Activated naive CD8-positive, alpha-beta T cell treated with anti-CD3 and anti-CD28 coated beads, Interleukin-2, amount 50 U/mL, for 24 hours (primary cell): ENCODE measurements around the gene STARD9.

Experiments
- ATAC-seq: fragments of 150-1000 bp; cut with Tn5 transposase; one replicate; pipeline ENCODE4 v1.10.0; 2021
- DNase-seq: peaks from one replicate; pipeline ENCODE4 v3.0.0; 2021
- H3K27ac Mint-ChIP-seq: one replicate; pipeline ENCODE4 v1.8.0; 2021; ENCODE audit warnings: mild to moderate bottlenecking, mixed read lengths
- H3K27me3 Mint-ChIP-seq: one replicate; pipeline ENCODE4 v1.8.0; 2021; ENCODE audit warnings: mixed read lengths
- H3K36me3 Mint-ChIP-seq: one replicate; pipeline ENCODE4 v1.8.0; 2021; ENCODE audit warnings: low read depth, mixed read lengths
- H3K4me1 Mint-ChIP-seq: one replicate; pipeline ENCODE4 v1.8.0; 2021; ENCODE audit warnings: mixed read lengths
- H3K4me3 Mint-ChIP-seq: one replicate; pipeline ENCODE4 v1.8.0; 2021; ENCODE audit warnings: mild to moderate bottlenecking, moderate library complexity, mixed read lengths
- H3K9me3 Mint-ChIP-seq: one replicate; pipeline ENCODE4 v1.8.0; 2021; ENCODE audit warnings: mixed read lengths

The STARD9 gene

DNA sequence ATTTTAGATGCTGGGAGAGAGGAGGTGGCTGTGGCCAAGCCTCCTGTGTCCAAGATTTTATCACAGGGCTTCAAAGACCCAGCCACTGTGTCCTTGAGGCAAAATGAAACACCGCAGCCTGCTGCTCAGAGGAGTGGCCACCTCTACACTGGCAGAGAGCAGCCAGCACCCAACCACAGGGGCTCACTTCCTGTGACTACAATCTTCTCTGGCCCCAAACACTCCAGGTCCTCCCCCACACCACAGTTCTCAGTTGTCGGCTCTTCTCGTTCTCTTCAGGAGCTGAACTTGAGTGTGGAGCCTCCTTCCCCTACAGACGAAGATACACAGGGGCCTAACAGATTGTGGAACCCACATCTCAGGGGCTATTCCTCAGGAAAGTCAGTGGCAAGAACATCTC lies 115.9 kb downstream of the STARD9 start:
- Mint-ChIP-seq H3K27me3 (no peaks in the 10 kb centered on the region), H3K36me3 (peaks cover 4% of the 10 kb centered on the region), H3K27ac (no peak overlapping the region), H3K4me1 (peaks cover 11% of the 10 kb centered on the region), H3K9me3 (no peaks in the 10 kb centered on the region), H3K4me3 (no peak overlapping the region)
- peak; percentile 78 for ATAC-seq
- DNase-seq, result peak; percentile 9

DNA sequence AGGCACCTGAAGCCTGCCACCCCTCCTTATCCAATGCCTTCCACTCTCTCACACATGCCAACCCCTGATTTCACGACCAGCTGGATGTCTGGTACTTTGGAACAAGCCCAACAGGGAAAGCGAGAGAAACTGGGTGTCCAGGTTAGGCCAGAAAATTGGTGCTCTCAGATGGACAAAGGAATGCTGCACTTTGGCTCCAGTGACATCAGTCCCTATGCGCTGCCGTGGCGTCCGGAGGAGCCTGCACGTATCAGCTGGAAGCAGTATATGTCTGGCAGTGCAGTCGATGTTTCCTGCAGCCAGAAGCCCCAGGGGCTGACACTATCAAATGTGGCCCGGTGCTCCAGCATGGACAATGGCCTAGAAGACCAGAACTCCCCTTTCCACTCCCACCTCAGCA lies 116.4 kb downstream of the STARD9 start:
- Mint-ChIP-seq H3K27ac (no peak overlapping the region), H3K36me3 (peaks cover 6% of the 10 kb centered on the region), H3K27me3 (no peaks in the 10 kb centered on the region), H3K9me3 (no peaks in the 10 kb centered on the region), H3K4me3 (no peak overlapping the region), H3K4me1 (peaks cover 11% of the 10 kb centered on the region)
- ATAC-seq, result no peak
- DNase-seq, result no peak

DNA sequence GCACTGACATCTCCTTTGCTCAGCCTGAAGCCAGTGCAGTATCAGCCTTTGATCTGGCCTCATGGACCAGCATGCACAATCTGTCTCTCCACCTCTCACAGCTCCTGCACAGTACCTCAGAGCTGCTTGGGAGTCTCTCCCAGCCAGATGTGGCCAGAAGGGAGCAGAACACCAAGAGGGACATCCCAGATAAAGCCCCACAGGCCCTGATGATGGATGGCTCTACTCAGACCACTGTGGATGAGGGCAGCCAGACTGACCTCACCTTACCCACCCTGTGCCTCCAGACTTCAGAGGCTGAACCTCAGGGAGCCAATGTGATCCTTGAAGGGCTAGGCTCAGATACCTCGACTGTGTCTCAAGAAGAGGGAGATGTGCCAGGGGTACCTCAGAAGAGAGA lies 117.1 kb downstream of the STARD9 start:
- H3K36me3 Mint-ChIP-seq, result peaks cover 2% of the 10 kb centered on the region
- H3K27ac Mint-ChIP-seq, result no peak overlapping the region
- no peak for ATAC-seq
- peaks cover 11% of the 10 kb centered on the region for H3K4me1 Mint-ChIP-seq
- H3K9me3 Mint-ChIP-seq, result no peaks in the 10 kb centered on the region
- H3K27me3 Mint-ChIP-seq, result no peaks in the 10 kb centered on the region
- DNase-seq, result no peak
- H3K4me3 Mint-ChIP-seq, result no peak overlapping the region

DNA sequence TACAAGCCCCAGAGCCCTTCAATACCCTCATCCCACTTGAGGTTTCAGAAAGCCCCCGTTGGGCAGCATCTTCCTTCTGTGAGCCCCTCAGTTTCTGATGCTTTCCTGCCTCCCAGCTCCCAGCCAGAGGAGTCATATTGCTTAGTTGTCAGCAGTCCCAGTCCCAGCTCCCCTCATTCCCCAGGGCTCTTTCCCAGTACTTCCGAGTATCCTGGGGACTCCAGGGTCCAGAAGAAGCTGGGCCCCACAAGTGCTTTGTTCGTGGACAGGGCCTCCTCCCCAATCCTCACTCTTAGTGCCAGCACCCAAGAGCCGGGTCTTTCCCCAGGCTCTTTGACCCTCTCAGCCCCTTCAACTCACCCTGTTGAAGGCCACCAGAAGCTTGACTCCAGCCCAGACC lies 117.6 kb downstream of the STARD9 start:
- Mint-ChIP-seq H3K9me3 (no peaks in the 10 kb centered on the region), H3K27ac (no peak overlapping the region), H3K36me3 (peaks cover 5% of the 10 kb centered on the region), H3K4me3 (no peak overlapping the region), H3K4me1 (peaks cover 11% of the 10 kb centered on the region), H3K27me3 (no peaks in the 10 kb centered on the region)
- DNase-seq, result no peak
- no peak for ATAC-seq

DNA sequence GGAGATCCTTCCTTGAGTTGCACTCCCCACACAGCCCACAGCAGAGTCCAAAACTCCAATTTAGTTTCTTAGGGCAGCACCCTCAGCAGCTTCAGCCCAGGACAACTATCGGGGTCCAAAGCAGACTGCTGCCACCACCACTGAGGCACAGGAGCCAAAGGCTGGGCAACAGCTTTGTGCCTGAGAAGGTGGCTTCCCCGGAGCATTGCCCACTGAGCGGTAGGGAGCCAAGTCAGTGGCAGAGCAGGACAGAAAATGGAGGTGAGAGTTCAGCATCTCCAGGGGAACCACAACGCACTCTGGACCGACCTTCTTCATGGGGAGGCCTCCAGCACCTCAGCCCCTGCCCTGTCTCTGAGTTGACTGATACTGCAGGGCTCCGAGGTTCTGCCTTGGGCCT lies 118.1 kb downstream of the STARD9 start:
- Mint-ChIP-seq H3K4me3 (no peak overlapping the region), H3K27me3 (no peaks in the 10 kb centered on the region), H3K4me1 (peaks cover 11% of the 10 kb centered on the region), H3K27ac (no peak overlapping the region), H3K9me3 (no peaks in the 10 kb centered on the region), H3K36me3 (peaks cover 5% of the 10 kb centered on the region)
- ATAC-seq (no peak), DNase-seq (no peak)

DNA sequence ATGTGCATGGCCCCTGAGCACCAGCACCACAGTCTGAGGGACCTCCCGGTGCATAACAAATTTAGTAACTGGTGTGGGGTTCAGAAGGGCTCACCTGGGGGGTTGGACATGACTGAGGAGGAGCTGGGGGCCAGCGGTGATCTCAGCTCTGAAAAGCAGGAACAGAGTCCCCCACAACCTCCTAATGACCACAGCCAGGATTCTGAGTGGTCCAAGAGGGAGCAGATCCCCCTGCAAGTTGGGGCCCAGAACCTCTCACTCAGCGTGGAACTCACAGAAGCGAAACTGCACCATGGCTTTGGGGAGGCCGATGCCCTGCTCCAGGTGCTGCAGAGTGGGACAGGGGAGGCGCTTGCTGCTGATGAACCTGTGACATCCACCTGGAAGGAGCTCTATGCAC lies 118.5 kb downstream of the STARD9 start:
- H3K36me3 Mint-ChIP-seq, result peaks cover 5% of the 10 kb centered on the region

DNA sequence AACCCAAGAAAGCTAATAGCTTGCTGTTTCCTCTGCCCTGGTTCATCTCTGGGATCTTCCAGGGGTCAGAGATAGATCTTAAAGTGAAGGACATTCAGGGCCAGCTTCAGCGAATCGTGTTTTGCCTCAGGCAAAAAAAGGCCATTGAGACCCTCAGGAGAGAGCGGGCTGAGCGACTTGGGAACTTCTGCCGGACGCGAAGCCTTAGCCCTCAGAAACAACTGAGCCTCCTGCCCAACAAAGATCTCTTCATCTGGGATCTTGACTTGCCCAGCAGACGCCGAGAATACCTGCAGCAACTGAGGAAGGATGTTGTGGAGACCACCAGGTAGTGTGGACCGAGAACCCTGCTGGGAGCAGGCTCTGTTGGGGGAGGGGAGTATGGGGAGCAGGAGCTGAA lies 119.0 kb downstream of the STARD9 start:
- H3K4me3 Mint-ChIP-seq, result no peak overlapping the region
- peaks cover 11% of the 10 kb centered on the region for H3K4me1 Mint-ChIP-seq
- H3K27me3 Mint-ChIP-seq, result no peaks in the 10 kb centered on the region
- H3K36me3 Mint-ChIP-seq, result peaks cover 6% of the 10 kb centered on the region
- ATAC-seq (no peak), DNase-seq (no peak)
- no peaks in the 10 kb centered on the region for H3K9me3 Mint-ChIP-seq
- H3K27ac Mint-ChIP-seq, result no peak overlapping the region

More for the DNA sequence above, 118.5 kb downstream of the STARD9 start:
- Mint-ChIP-seq H3K4me3 (no peak overlapping the region), H3K4me1 (peaks cover 11% of the 10 kb centered on the region), H3K9me3 (no peaks in the 10 kb centered on the region), H3K27ac (no peak overlapping the region), H3K27me3 (no peaks in the 10 kb centered on the region)
- ATAC-seq (no peak), DNase-seq (no peak)

DNA sequence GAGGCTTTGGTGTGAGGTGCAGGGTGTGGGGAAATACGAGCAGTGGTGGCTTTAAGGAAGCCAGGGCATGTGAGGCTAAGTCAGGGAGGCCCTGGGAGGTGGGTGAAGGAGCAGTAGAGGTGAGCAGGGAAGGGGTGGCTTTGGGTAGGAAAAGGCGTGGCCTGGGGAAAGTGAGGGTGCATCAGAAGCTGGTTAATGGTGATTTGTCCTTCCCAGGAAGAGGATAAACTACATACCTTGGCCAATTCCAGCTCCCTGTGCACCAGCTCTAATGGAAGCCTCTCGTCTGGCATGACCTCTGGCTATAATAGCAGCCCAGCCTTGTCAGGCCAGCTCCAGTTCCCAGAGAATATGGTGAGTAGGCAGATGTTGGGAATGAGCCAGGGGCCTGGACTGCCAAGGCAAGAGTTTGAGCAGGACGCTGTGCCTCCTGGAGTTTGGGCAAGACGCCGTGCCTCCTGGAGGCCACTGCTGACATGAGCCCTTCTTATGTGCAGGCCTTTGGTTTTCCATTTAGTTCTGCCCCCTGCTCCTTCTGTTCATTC lies 120.2 kb downstream of the STARD9 start:
- Mint-ChIP-seq H3K27me3 (no peaks in the 10 kb centered on the region), H3K4me3 (no peak overlapping the region), H3K27ac (no peak overlapping the region), H3K36me3 (peaks cover 10% of the 10 kb centered on the region), H3K9me3 (no peaks in the 10 kb centered on the region), H3K4me1 (peaks cover 11% of the 10 kb centered on the region)
- no peak for DNase-seq
- ATAC-seq, result no peak

DNA sequence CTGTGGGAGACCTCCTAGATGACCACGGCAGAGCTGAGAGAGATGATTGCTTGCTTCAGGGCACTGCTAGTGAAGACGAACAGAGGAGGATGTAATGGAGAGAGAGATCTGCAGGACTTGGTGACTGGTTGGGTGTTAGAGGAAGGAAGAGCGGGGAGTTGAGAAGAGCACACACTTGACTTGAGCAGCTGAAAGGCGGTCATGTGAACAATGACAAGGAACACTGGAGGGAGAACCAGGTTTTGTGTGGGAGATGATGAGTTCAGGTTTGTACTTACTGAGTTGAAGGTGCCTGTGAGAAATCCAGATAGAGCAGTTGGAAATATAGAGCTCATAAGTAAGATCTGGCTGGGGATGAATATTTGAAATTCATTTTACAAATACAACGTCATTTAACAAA lies 121.2 kb downstream of the STARD9 start:
- peaks cover 10% of the 10 kb centered on the region for H3K36me3 Mint-ChIP-seq
- peaks cover 1% of the 10 kb centered on the region for H3K4me1 Mint-ChIP-seq
- no peak overlapping the region for H3K4me3 Mint-ChIP-seq

DNA sequence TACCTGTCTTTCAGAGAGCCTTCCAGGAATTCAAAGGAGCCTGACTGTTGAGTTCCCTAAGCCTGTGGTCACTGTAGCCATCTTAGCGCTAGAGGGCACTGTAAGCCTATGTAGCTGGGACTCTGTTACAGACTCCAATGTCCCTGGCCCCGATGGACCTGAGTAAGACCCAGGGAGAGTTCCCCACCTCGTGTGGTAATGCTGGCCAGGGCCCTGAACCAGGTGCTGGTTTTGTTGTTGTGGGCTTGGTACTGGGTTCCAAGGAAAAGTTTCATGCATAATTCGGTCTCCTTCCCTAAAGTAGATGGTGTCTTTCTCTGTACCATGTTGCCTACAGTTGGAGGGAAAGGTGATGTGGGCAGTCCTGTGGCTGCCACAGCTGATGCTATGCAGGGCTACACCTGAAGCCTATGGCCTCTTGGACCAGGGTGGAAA lies 129.1 kb downstream of the STARD9 start:
- Mint-ChIP-seq H3K36me3 (peaks cover 6% of the 10 kb centered on the region), H3K4me1 (no peaks in the 10 kb centered on the region), H3K4me3 (no peak overlapping the region), H3K27ac (no peak overlapping the region), H3K9me3 (no peaks in the 10 kb centered on the region), H3K27me3 (no peaks in the 10 kb centered on the region)
- ATAC-seq (peak; percentile 90), DNase-seq (peak; percentile 60)

More for the DNA sequence above, 121.2 kb downstream of the STARD9 start:
- Mint-ChIP-seq H3K27me3 (no peaks in the 10 kb centered on the region), H3K9me3 (no peaks in the 10 kb centered on the region), H3K27ac (no peak overlapping the region)
- no peak for ATAC-seq
- no peak for DNase-seq

DNA sequence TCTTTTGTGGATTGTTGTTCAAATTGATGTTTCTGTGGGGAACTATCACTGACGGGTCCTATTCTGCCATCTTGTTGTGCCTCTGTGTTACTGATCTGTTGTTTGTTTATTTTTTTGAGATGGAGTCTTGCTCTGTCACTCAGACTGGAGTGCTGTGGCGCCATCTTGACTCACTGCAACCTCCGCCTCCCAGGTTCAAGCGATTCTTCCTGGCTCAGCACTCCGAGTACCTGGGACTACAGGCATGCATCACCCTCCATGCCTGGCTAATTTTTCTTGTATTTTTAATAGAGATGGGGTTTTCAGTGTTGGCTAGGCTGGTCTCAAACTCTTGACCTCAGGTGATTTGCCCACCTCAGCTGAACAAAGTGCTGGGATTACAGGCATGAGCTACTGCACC lies 129.9 kb downstream of the STARD9 start:
- Mint-ChIP-seq H3K4me3 (no peak overlapping the region), H3K9me3 (no peaks in the 10 kb centered on the region), H3K27ac (no peak overlapping the region), H3K4me1 (no peaks in the 10 kb centered on the region), H3K36me3 (peaks cover 2% of the 10 kb centered on the region), H3K27me3 (no peaks in the 10 kb centered on the region)
- ATAC-seq (no peak), DNase-seq (no peak)

DNA sequence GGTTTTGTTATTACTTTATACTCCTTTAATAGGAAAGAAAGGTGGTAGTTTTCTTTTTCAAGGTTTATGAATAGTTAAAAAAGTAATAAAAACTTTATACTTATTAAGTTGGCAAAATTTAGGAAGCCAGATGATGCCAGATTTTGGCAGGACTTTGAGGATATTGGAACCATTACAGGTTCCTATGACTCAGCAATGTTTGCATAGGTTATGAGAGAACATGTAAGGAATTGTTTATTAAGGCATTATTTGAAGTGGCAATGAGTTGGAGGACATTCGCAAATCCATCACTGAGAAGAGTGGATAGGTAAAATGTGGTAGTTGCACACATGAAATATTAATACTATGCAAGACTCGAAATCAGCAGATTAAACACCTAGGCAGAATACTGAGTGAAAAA lies 131.7 kb downstream of the STARD9 start:
- DNase-seq (no peak), ATAC-seq (no peak)
- H3K4me3 Mint-ChIP-seq, result no peak overlapping the region
- peaks cover 2% of the 10 kb centered on the region for H3K36me3 Mint-ChIP-seq
- H3K27ac Mint-ChIP-seq, result no peak overlapping the region
- no peaks in the 10 kb centered on the region for H3K9me3 Mint-ChIP-seq
- H3K27me3 Mint-ChIP-seq, result no peaks in the 10 kb centered on the region
- no peaks in the 10 kb centered on the region for H3K4me1 Mint-ChIP-seq

DNA sequence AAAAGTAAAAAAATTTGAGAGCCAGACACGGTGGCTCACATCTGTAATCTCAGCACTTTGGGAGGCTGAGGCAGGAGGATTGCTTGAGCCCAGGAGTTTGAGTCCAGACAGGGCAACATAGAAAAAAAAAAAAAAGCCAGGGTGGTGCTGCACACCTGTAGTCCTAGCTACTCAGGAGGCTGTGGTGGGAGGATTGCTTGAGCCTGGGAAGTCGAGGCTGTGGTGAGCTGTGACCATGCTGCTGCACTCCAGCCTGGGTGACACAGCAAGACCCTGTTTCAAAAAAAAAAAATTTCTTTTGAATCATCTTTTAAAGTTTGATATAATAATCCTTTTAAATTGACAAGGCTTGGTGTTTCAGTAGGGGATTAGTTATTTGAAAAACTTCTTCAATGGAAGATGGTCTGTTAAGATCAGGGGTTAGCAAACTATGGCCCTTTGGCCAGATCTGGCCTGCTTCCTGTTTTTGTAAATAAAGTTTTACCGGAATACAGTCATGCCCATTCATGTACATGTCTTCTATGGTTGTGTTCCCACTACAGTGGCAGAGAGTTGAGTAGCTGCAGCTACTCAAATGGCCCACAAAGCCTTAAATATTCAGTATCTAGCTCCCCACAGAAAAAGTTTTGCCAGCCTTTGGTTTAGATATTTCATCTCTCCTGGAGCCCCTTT lies 132.6 kb downstream of the STARD9 start:
- DNase-seq (no peak), ATAC-seq (no peak)
- Mint-ChIP-seq H3K4me3 (no peak overlapping the region), H3K36me3 (peaks cover 2% of the 10 kb centered on the region), H3K27me3 (no peaks in the 10 kb centered on the region), H3K27ac (no peak overlapping the region), H3K9me3 (no peaks in the 10 kb centered on the region), H3K4me1 (no peaks in the 10 kb centered on the region)

DNA sequence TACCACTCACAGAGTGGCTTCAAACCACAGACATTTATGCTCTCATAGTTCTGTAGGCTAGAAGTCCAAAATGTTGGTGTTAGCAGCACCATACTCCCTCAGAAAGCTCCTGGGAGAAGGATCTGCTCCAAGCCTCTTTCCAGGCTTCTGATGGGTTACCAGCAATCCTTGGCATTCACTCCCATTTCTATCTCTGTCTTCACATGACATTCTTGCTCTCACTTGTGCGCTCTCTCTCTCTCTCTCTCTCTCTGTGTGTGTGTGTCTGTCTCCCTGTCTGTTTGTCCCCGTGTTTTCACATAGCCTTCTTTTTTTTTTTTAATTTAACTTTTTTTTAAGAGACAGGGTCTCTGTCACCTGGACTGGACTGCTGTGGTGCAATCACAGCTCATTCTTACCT lies 135.3 kb downstream of the STARD9 start:
- no peak overlapping the region for H3K4me3 Mint-ChIP-seq
- H3K36me3 Mint-ChIP-seq, result no peaks in the 10 kb centered on the region
- ATAC-seq, result no peak
- DNase-seq, result no peak
- no peaks in the 10 kb centered on the region for H3K9me3 Mint-ChIP-seq
- H3K27me3 Mint-ChIP-seq, result no peaks in the 10 kb centered on the region
- H3K4me1 Mint-ChIP-seq, result no peaks in the 10 kb centered on the region
- H3K27ac Mint-ChIP-seq, result no peak overlapping the region

DNA sequence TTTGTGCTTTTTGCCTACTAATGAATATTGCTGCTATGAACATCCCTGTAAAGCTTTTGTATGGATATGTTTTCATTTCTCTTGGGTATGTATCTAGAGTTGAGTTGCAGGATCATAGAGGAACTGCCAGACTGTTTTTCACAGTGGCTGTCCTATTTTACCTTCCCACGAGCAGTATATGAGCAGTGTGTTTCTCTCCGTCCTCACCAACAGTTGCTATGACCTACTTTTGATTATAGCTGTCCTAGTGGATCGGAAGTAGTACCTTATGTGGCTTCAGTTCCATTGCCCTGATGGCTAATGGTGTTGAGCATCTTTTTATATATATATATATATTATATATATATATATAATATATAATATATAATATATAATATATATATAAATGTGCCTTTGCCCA lies 136.3 kb downstream of the STARD9 start:
- Mint-ChIP-seq H3K4me3 (no peak overlapping the region), H3K4me1 (no peaks in the 10 kb centered on the region), H3K27me3 (no peaks in the 10 kb centered on the region), H3K9me3 (no peaks in the 10 kb centered on the region), H3K36me3 (no peaks in the 10 kb centered on the region), H3K27ac (no peak overlapping the region)
- DNase-seq, result no peak
- no peak for ATAC-seq

DNA sequence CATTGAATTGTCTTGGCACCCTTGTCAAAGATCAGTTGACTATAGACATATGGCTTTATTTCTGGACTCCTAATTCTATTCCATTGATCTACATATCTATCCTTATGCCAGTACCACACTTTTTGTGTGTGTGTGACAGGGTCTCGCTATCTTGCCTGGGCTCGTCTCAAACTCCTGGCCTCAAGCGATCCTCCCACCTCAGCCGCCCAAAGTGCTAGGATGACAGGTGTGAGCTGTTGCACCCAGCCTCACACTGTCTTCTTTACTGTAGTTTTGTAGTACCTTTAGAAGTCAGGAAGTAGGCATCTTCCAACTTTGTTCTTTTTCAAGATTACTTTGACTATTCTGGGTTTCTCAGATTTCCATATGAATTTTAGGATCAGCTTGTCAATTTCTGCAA lies 137.2 kb downstream of the STARD9 start:
- ATAC-seq, result no peak
- no peak overlapping the region for H3K27ac Mint-ChIP-seq

More for the DNA sequence above, 137.2 kb downstream of the STARD9 start:
- H3K36me3 Mint-ChIP-seq, result no peaks in the 10 kb centered on the region
- no peak for DNase-seq
- no peaks in the 10 kb centered on the region for H3K9me3 Mint-ChIP-seq
- H3K27me3 Mint-ChIP-seq, result no peaks in the 10 kb centered on the region
- H3K4me1 Mint-ChIP-seq, result no peaks in the 10 kb centered on the region
- H3K4me3 Mint-ChIP-seq, result no peak overlapping the region
